ENCODE data around the gene DZIP1. TPM values are rescaled to one million over a fixed set of nuclear protein-coding genes. Genes with fewer than 3 reads are reported as not detected.
"Not testable (repeated sequence)": the region's sequence is repeated elsewhere in the genome, so short reads cannot be mapped to it uniquely, and the experiment has no call there.

DZIP1 gene
- polyA plus RNA-seq, 4 donors = 1.4 to 7.5 (median 3.2) TPM; not detected in 1

DNA sequence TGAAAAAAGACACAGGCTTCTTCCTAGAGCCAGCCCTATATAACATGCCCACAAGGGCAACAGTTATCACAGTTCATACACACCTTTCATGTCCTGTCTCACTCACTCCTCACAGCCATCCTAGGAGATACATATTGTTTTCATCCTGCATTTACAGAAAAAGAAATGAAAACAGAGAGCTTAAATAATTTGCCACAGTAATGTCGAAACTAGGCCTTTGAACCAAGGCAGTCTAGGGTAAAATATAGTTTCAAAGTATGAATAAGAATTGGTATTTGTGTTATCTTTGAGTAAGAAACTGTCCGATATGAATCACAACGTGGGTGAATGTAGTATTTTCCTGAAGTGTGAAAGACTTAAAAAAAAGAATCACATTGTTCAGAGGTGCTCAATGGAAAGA lies 65.2 kb downstream of the DZIP1 start:
- WGBS, 3 donors = 69 to 78% (median 77%) methylated on average over 3 of the region's 3 CpGs
- no peaks in the 10 kb centered on the region for H3K9me3 ChIP-seq (ENCODE audit: control insufficient read depth in 2 of 2, insufficient read depth in 1 of 2, low read depth in 1 of 2, low read length in 1 of 2)
- FAIRE-seq = no peak

DNA sequence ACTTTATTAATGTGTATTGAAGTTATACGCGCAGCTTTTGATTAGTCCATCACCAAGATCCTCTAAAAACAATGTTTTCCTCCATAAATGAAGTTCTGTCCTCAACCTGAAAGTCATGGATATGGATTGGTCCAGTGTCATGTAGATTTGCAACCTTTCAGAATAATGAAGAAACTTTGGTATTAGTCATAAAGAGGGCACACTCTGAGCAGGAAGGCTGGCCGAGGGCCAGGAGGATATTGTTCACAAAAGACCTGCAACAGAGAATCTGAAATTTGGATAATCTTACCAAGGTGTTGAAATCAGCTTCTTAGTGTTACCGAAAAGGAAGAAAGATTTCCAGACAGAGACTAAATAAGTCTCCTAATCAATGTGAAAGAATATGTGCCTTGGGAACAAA lies 71.3 kb downstream of the DZIP1 start:
- Histone ChIP-seq H3K27ac (ENCODE audit: low read depth in 1 of 3, low read length in 2 of 3) (no peak overlapping the region), H3K36me3 (ENCODE audit: control insufficient read depth in 3 of 3, insufficient read depth in 2 of 3, low read depth in 1 of 3, low read length in 3 of 3) (no peaks in the 10 kb centered on the region), H3K4me1 (ENCODE audit: control insufficient read depth in 3 of 3, insufficient read depth in 2 of 3, low read depth in 1 of 3, low read length in 2 of 3) (no peaks in the 10 kb centered on the region), H3K27me3 (ENCODE audit: control insufficient read depth in 3 of 3, insufficient read depth in 3 of 3, low read length in 3 of 3) (no peaks in the 10 kb centered on the region), H3K9me3 (ENCODE audit: control insufficient read depth in 2 of 2, insufficient read depth in 1 of 2, low read depth in 1 of 2, low read length in 1 of 2) (no peaks in the 10 kb centered on the region), H3K4me3 (ENCODE audit: low read depth in 1 of 3, low read length in 3 of 3) (no peak overlapping the region)
- FAIRE-seq = no peak
- WGBS, 3 donors = 80 to 90% (median 88%) methylated on average over 4 of the region's 4 CpGs
- DNase-seq = no peak

More for the DNA sequence above, 65.2 kb downstream of the DZIP1 start:
- no peak overlapping the region for H3K27ac ChIP-seq (ENCODE audit: low read depth in 1 of 3, low read length in 2 of 3)
- H3K27me3 ChIP-seq (ENCODE audit: control insufficient read depth in 3 of 3, insufficient read depth in 3 of 3, low read length in 3 of 3) = no peaks in the 10 kb centered on the region
- no peak for DNase-seq
- H3K36me3 ChIP-seq (ENCODE audit: control insufficient read depth in 3 of 3, insufficient read depth in 2 of 3, low read depth in 1 of 3, low read length in 3 of 3) = peaks cover 0 to 2% (median 0%) of the 10 kb centered on the region in 3 donors
- no peak overlapping the region for H3K4me3 ChIP-seq (ENCODE audit: low read depth in 1 of 3, low read length in 3 of 3)
- H3K4me1 ChIP-seq (ENCODE audit: control insufficient read depth in 3 of 3, insufficient read depth in 2 of 3, low read depth in 1 of 3, low read length in 2 of 3) = no peaks in the 10 kb centered on the region

DNA sequence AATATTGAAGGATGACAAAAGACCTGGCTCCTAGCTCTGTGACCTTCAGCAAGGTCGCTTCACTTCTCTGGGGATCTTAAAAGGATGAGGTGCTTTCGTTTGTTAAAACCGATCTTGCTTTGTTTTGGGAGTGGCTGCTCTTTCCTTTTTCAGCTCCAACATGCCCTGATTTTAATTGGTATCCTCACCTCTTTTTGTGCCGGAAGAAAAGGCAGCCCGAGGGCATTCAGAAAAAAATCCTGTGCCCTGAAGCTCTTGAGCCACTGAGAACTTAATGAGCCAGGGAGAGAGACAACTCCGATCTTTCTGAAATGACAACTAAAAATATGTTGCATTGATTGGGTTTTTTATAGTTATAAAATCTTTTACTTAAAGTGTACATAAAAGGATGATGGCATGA lies 72.6 kb downstream of the DZIP1 start:
- 73 to 81% (median 81%) methylated on average over 6 of the region's 6 CpGs for WGBS, 3 donors
- FAIRE-seq = no peak

DNA sequence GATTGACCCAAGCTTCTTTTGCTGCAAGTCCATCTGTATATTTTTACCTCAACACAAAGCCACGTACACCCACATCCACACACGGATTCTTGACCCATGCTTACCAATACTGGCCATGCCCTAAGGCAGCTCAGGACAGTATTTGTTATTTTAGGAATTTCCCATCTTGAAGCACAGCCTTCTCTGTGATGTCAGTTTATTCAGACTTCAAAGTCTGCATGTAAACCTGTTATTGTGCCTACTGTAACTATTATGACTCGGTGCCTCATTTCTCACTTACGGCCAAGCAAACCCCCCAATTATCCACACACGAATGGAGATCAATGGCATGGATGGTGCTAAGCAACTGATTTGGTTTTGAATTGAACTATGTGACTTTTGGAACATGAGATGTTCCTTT lies 74.5 kb downstream of the DZIP1 start:
- H3K36me3 ChIP-seq (ENCODE audit: control insufficient read depth in 3 of 3, insufficient read depth in 2 of 3, low read depth in 1 of 3, low read length in 3 of 3) = no peaks in the 10 kb centered on the region
- WGBS, 3 donors = 79 to 91% (median 86%) methylated on average over 5 of the region's 5 CpGs
- no peak overlapping the region for H3K4me3 ChIP-seq (ENCODE audit: low read depth in 1 of 3, low read length in 3 of 3)
- no peaks in the 10 kb centered on the region for H3K9me3 ChIP-seq (ENCODE audit: control insufficient read depth in 2 of 2, insufficient read depth in 1 of 2, low read depth in 1 of 2, low read length in 1 of 2)
- no peak overlapping the region for H3K27ac ChIP-seq (ENCODE audit: low read depth in 1 of 3, low read length in 2 of 3)
- H3K4me1 ChIP-seq (ENCODE audit: control insufficient read depth in 3 of 3, insufficient read depth in 2 of 3, low read depth in 1 of 3, low read length in 2 of 3) = no peaks in the 10 kb centered on the region
- FAIRE-seq = no peak
- no peak for DNase-seq
- H3K27me3 ChIP-seq (ENCODE audit: control insufficient read depth in 3 of 3, insufficient read depth in 3 of 3, low read length in 3 of 3) = no peaks in the 10 kb centered on the region

More for the DNA sequence above, 72.6 kb downstream of the DZIP1 start:
- Histone ChIP-seq H3K27me3 (ENCODE audit: control insufficient read depth in 3 of 3, insufficient read depth in 3 of 3, low read length in 3 of 3) (no peaks in the 10 kb centered on the region), H3K4me3 (ENCODE audit: low read depth in 1 of 3, low read length in 3 of 3) (no peak overlapping the region), H3K4me1 (ENCODE audit: control insufficient read depth in 3 of 3, insufficient read depth in 2 of 3, low read depth in 1 of 3, low read length in 2 of 3) (no peaks in the 10 kb centered on the region), H3K36me3 (ENCODE audit: control insufficient read depth in 3 of 3, insufficient read depth in 2 of 3, low read depth in 1 of 3, low read length in 3 of 3) (no peaks in the 10 kb centered on the region), H3K27ac (ENCODE audit: low read depth in 1 of 3, low read length in 2 of 3) (no peak overlapping the region), H3K9me3 (ENCODE audit: control insufficient read depth in 2 of 2, insufficient read depth in 1 of 2, low read depth in 1 of 2, low read length in 1 of 2) (no peaks in the 10 kb centered on the region)
- DNase-seq = no peak

DNA sequence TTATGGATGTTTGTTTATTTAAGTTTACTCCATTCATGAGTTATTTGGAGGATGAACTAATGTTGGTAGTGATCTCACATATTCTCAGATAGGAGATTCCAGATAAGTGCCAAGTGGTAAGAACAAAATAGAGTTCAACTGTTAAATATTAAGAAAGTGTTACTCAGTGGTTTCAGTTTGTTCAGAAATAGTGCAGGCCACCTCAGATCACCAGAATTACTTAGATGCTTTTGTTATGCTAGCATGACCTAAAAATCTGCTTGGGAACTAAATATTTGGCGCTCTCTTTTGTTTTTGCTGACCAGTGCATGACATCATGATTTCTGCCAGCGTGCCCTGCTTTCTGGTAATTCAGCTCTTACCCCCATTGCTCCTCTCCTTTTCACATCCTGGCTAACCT lies 76.4 kb downstream of the DZIP1 start:
- no peaks in the 10 kb centered on the region for H3K9me3 ChIP-seq (ENCODE audit: control insufficient read depth in 2 of 2, insufficient read depth in 1 of 2, low read depth in 1 of 2, low read length in 1 of 2)
- H3K27ac ChIP-seq (ENCODE audit: low read depth in 1 of 3, low read length in 2 of 3) = no peak overlapping the region
- WGBS, 3 donors = 95 to 100% (median 98%) methylated on average over 2 of the region's 2 CpGs
- no peak overlapping the region for H3K4me3 ChIP-seq (ENCODE audit: low read depth in 1 of 3, low read length in 3 of 3)
- no peaks in the 10 kb centered on the region for H3K36me3 ChIP-seq (ENCODE audit: control insufficient read depth in 3 of 3, insufficient read depth in 2 of 3, low read depth in 1 of 3, low read length in 3 of 3)
- H3K27me3 ChIP-seq (ENCODE audit: control insufficient read depth in 3 of 3, insufficient read depth in 3 of 3, low read length in 3 of 3) = no peaks in the 10 kb centered on the region
- DNase-seq (no peak), FAIRE-seq (no peak)
- no peaks in the 10 kb centered on the region for H3K4me1 ChIP-seq (ENCODE audit: control insufficient read depth in 3 of 3, insufficient read depth in 2 of 3, low read depth in 1 of 3, low read length in 2 of 3)

DNA sequence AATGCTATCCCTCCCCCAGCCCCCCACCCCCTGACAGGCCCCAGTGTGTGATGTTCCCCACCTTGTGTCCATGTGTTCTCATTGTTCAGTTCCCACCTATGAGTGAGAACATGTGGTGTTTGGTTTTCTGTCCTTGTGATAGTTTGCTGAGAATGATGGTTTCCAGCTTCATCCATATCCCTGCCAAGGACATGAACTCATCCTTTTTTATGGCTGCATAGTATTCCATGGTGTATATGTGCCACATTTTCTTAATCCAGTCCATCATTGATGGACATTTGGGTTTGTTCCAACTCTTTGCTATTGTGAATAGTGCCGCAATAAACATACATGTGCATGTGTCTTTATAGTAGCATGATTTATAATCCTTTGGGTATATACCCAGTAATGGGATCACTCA lies 78.7 kb downstream of the DZIP1 start:
- H3K27me3 ChIP-seq (ENCODE audit: control insufficient read depth in 3 of 3, insufficient read depth in 3 of 3, low read length in 3 of 3); DNase-seq; FAIRE-seq; H3K4me1 ChIP-seq (ENCODE audit: control insufficient read depth in 3 of 3, insufficient read depth in 2 of 3, low read depth in 1 of 3, low read length in 2 of 3); H3K27ac ChIP-seq (ENCODE audit: low read depth in 1 of 3, low read length in 2 of 3); H3K9me3 ChIP-seq (ENCODE audit: control insufficient read depth in 2 of 2, insufficient read depth in 1 of 2, low read depth in 1 of 2, low read length in 1 of 2); H3K4me3 ChIP-seq (ENCODE audit: low read depth in 1 of 3, low read length in 3 of 3); H3K36me3 ChIP-seq (ENCODE audit: control insufficient read depth in 3 of 3, insufficient read depth in 2 of 3, low read depth in 1 of 3, low read length in 3 of 3): not testable (repeated sequence)
- WGBS, 3 donors = 94 to 96% (median 96%) methylated on average over 1 of the region's 1 CpG

DNA sequence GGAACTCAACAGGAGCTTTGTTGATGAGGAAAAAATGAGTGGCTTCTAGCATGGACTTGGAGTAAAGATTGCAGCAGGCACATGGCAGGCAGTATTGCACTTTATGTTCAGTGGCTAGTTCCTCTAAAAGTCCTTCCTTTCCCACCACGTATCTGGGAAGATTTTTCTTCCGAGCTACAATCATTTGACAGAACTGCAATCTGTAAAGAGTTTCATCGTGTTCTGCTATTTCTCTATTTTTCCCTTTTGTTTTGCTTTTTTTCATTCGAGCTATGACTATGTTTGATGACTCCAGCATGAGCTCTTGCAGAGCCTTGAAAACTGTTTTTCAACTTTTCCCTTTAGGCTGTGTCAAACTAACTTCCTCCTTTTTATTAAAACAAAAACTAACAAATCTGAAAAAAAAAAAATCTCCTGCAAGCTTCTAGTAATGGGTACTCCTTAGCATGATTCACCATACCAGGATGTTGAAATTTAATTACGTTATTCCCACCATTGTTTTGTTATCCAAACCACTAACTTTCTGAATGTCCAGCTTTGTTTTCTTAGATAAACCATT lies 79.7 kb downstream of the DZIP1 start:
- DNase-seq = no peak
- no peak for FAIRE-seq
- Histone ChIP-seq H3K4me1 (ENCODE audit: control insufficient read depth in 3 of 3, insufficient read depth in 2 of 3, low read depth in 1 of 3, low read length in 2 of 3) (no peaks in the 10 kb centered on the region), H3K27me3 (ENCODE audit: control insufficient read depth in 3 of 3, insufficient read depth in 3 of 3, low read length in 3 of 3) (no peaks in the 10 kb centered on the region), H3K9me3 (ENCODE audit: control insufficient read depth in 2 of 2, insufficient read depth in 1 of 2, low read depth in 1 of 2, low read length in 1 of 2) (no peaks in the 10 kb centered on the region), H3K36me3 (ENCODE audit: control insufficient read depth in 3 of 3, insufficient read depth in 2 of 3, low read depth in 1 of 3, low read length in 3 of 3) (no peaks in the 10 kb centered on the region), H3K4me3 (ENCODE audit: low read depth in 1 of 3, low read length in 3 of 3) (no peak overlapping the region), H3K27ac (ENCODE audit: low read depth in 1 of 3, low read length in 2 of 3) (no peak overlapping the region)
- 40 to 61% (median 44%) methylated on average over 5 of the region's 5 CpGs for WGBS, 3 donors

DNA sequence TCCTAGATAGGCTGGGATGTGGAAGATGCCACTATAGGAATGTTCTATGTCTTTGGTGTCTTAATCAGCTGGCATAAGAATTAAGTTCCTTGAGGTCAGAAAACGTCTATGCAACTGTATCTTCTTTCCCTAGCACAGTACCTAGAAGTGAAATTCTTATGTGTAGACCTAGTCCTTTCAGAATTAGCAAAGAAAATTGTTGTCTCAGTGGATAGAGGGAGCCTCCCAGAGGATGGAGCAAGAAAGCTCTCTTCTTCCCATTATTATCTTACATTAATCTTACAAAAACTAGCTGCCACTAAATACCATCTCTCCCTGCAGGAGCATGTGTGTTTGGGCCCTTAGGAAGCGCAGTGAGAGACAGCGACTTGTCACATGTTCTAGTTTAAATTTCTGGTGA lies 80.4 kb downstream of the DZIP1 start:
- 66 to 72% (median 66%) methylated on average over 3 of the region's 3 CpGs for WGBS, 3 donors
- H3K9me3 ChIP-seq (ENCODE audit: control insufficient read depth in 2 of 2, insufficient read depth in 1 of 2, low read depth in 1 of 2, low read length in 1 of 2) = no peaks in the 10 kb centered on the region
- no peak for FAIRE-seq
- no peak overlapping the region for H3K27ac ChIP-seq (ENCODE audit: low read depth in 1 of 3, low read length in 2 of 3)
- H3K36me3 ChIP-seq (ENCODE audit: control insufficient read depth in 3 of 3, insufficient read depth in 2 of 3, low read depth in 1 of 3, low read length in 3 of 3) = no peaks in the 10 kb centered on the region
- DNase-seq = no peak
- no peak overlapping the region for H3K4me3 ChIP-seq (ENCODE audit: low read depth in 1 of 3, low read length in 3 of 3)
- H3K27me3 ChIP-seq (ENCODE audit: control insufficient read depth in 3 of 3, insufficient read depth in 3 of 3, low read length in 3 of 3) = peaks cover 0 to 2% (median 0%) of the 10 kb centered on the region in 3 donors
- no peaks in the 10 kb centered on the region for H3K4me1 ChIP-seq (ENCODE audit: control insufficient read depth in 3 of 3, insufficient read depth in 2 of 3, low read depth in 1 of 3, low read length in 2 of 3)

DNA sequence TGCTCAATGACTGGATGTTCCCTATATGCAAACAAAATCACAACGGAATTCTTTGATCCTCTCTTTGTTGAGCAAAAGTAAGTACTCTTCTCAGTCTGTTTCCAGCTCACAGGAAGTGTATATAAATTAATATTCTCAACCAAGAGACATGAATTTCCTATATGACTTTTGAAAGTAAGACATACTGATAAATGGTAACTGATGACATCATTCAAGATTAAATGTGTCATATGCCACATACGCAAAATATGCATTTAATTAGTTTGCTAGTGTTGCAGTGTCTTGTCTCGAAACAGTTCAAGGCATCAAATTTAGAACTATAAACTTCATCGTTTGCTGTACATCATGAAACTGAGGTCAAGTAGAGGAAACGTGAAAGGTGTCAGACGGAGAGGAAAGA lies 84.1 kb downstream of the DZIP1 start:
- H3K27me3 ChIP-seq (ENCODE audit: control insufficient read depth in 3 of 3, insufficient read depth in 3 of 3, low read length in 3 of 3) = peaks cover 0 to 9% (median 3%) of the 10 kb centered on the region in 3 donors
- WGBS, 3 donors = 76 to 79% (median 78%) methylated on average over 6 of the region's 6 CpGs
- no peak for FAIRE-seq

More for the DNA sequence above, 84.1 kb downstream of the DZIP1 start:
- no peaks in the 10 kb centered on the region for H3K9me3 ChIP-seq (ENCODE audit: control insufficient read depth in 2 of 2, insufficient read depth in 1 of 2, low read depth in 1 of 2, low read length in 1 of 2)
- no peak overlapping the region for H3K4me3 ChIP-seq (ENCODE audit: low read depth in 1 of 3, low read length in 3 of 3)
- H3K36me3 ChIP-seq (ENCODE audit: control insufficient read depth in 3 of 3, insufficient read depth in 2 of 3, low read depth in 1 of 3, low read length in 3 of 3) = no peaks in the 10 kb centered on the region
- H3K27ac ChIP-seq (ENCODE audit: low read depth in 1 of 3, low read length in 2 of 3) = no peak overlapping the region
- DNase-seq = no peak
- no peaks in the 10 kb centered on the region for H3K4me1 ChIP-seq (ENCODE audit: control insufficient read depth in 3 of 3, insufficient read depth in 2 of 3, low read depth in 1 of 3, low read length in 2 of 3)
